ENCODE measurements around the gene RNU7-1.

GRCh38 chr12:6947615-6948014 lies 4.0 kb downstream of the RNU7-1 start:
- TF ChIP-seq CTCF (conservative IDR thresholded peaks at IDR 0.05; ENCODE audit: low read depth, low read length) (no peak), RAD21 (IDR thresholded peaks at IDR 0.05; ENCODE audit: low read length) (no peak), POLR2A (IDR thresholded peaks at IDR 0.05; ENCODE audit: low read depth, low read length) (no peak), BHLHE40 (IDR thresholded peaks at IDR 0.05; ENCODE audit: low read depth, low read length) (no peak), NFE2L2 (IDR thresholded peaks at IDR 0.05; ENCODE audit: low read depth, low read length) (no peak), ELK1 (IDR thresholded peaks at IDR 0.05; ENCODE audit: borderline replicate concordance, low read depth, low read length) (no peak), MXI1 (IDR thresholded peaks at IDR 0.05; ENCODE audit: borderline replicate concordance, low read depth, low read length) (no peak)

All from IMR-90 (cell line).